WTC11 (cell line): Measurements from ENCODE around the gene TRIM65. TPM values are rescaled to one million over a fixed set of nuclear protein-coding genes. Genes with fewer than 3 reads are reported as not detected.

Experiments
- ATAC-seq: fragments of 200-7000 bp; cut with Tn5 transposase; 2 replicates; pipeline ENCODE4 v1.10.0; 2021; ENCODE audit warnings: mild to moderate bottlenecking, moderate library complexity
- CTCF ChIA-PET: fragments of 300-600 bp; sonication (Branson Sonifier 250); formaldehyde crosslinking; loops from one replicate; lab custom pipeline; 2021; ENCODE audit warnings: antibody characterized with exemption; lab: Charles Lee
- POLR2A ChIA-PET: fragments of 350-600 bp; sonication (Branson Sonifier 250); formaldehyde crosslinking; loops from one replicate; lab custom pipeline; 2021; ENCODE audit warnings: antibody characterized with exemption; lab: Charles Lee
- DNase-seq: peaks from one replicate; pipeline ENCODE4 v3.0.0; 2021; ENCODE audit warnings: low spot score
- H3K27ac Mint-ChIP-seq: 2 replicates; pipeline ENCODE4 v1.8.0; 2021; ENCODE audit warnings: mixed read lengths
- H3K27me3 Mint-ChIP-seq: 2 replicates; pipeline ENCODE4 v1.8.0; 2021; ENCODE audit warnings: low read depth, mild to moderate bottlenecking, moderate library complexity, mixed read lengths
- H3K36me3 Mint-ChIP-seq: 2 replicates; pipeline ENCODE4 v1.8.0; 2021; ENCODE audit warnings: mixed read lengths
- H3K4me1 Mint-ChIP-seq: 2 replicates; pipeline ENCODE4 v1.8.0; 2022; ENCODE audit warnings: mixed read lengths
- H3K4me3 Mint-ChIP-seq: 2 replicates; pipeline ENCODE4 v1.8.0; 2021; ENCODE audit warnings: mild to moderate bottlenecking, moderate library complexity, mixed read lengths
- H3K9me3 Mint-ChIP-seq: 2 replicates; pipeline ENCODE4 v1.8.0; 2021; ENCODE audit warnings: mixed read lengths
- ARID4B ChIP-seq: sonication (generic); formaldehyde crosslinking; IDR thresholded peaks from 2 replicates; pipeline ENCODE4 v1.8.0; 2023; ENCODE audit warnings: missing genetic modification reagents, mild to moderate bottlenecking, borderline replicate concordance
- CREB1 ChIP-seq: sonication (generic); formaldehyde crosslinking; IDR thresholded peaks from 2 replicates; pipeline ENCODE4 v1.8.0; 2023; ENCODE audit warnings: mild to moderate bottlenecking, missing genetic modification reagents
- E2F5 ChIP-seq: sonication (generic); formaldehyde crosslinking; IDR thresholded peaks from 2 replicates; pipeline ENCODE4 v1.8.1; 2022; ENCODE audit warnings: mild to moderate bottlenecking, moderate library complexity, missing genetic modification reagents
- ESRRA ChIP-seq: sonication (generic); formaldehyde crosslinking; IDR thresholded peaks from 2 replicates; pipeline ENCODE4 v1.8.1; 2022; ENCODE audit warnings: mild to moderate bottlenecking, missing genetic modification reagents, borderline replicate concordance
- GABPB1 ChIP-seq: sonication (generic); formaldehyde crosslinking; IDR thresholded peaks from 2 replicates; pipeline ENCODE4 v1.8.1; 2023; ENCODE audit warnings: mild to moderate bottlenecking, missing genetic modification reagents
- GRHL2 ChIP-seq: fragments of 250-450 bp; sonication (Bioruptor Pico); IDR thresholded peaks from 2 replicates; pipeline ENCODE4 v1.8.0; 2022; ENCODE audit warnings: mild to moderate bottlenecking, moderate library complexity; ENCODE audit not compliant: insufficient replicate concordance, severe bottlenecking
- HMGA2 ChIP-seq: fragments of 250-450 bp; sonication (Bioruptor Pico); IDR thresholded peaks from 2 replicates; pipeline ENCODE4 v1.4.0; 2021; ENCODE audit warnings: mild to moderate bottlenecking, moderate library complexity
- HMGXB4 ChIP-seq: sonication (generic); formaldehyde crosslinking; IDR thresholded peaks from 2 replicates; pipeline ENCODE4 v1.8.1; 2023; ENCODE audit warnings: mild to moderate bottlenecking, moderate library complexity, missing genetic modification reagents
- JUN ChIP-seq: sonication (generic); formaldehyde crosslinking; IDR thresholded peaks from 2 replicates; pipeline ENCODE4 v1.8.0; 2023; ENCODE audit warnings: mild to moderate bottlenecking, missing genetic modification reagents
- MAX ChIP-seq: sonication (generic); formaldehyde crosslinking; IDR thresholded peaks from 2 replicates; pipeline ENCODE4 v1.8.0; 2022; ENCODE audit warnings: mild to moderate bottlenecking, missing genetic modification reagents
- MYBL2 ChIP-seq: sonication (generic); formaldehyde crosslinking; IDR thresholded peaks from 2 replicates; pipeline ENCODE4 v1.8.1; 2023; ENCODE audit warnings: mild to moderate bottlenecking, moderate library complexity, missing genetic modification reagents
- NFATC4 ChIP-seq: fragments of 250-450 bp; sonication (Bioruptor Pico); IDR thresholded peaks from 2 replicates; pipeline ENCODE4 v1.9.0; 2021; ENCODE audit warnings: mild to moderate bottlenecking
- NR2C2 ChIP-seq: sonication (generic); formaldehyde crosslinking; IDR thresholded peaks from 2 replicates; pipeline ENCODE4 v1.8.0; 2022; ENCODE audit warnings: mild to moderate bottlenecking, missing genetic modification reagents
- PRRX2 ChIP-seq: fragments of 250-450 bp; sonication (Bioruptor Pico); IDR thresholded peaks from 2 replicates; pipeline ENCODE4 v1.8.0; 2021; ENCODE audit warnings: mild to moderate bottlenecking
- RORB ChIP-seq: fragments of 250-450 bp; sonication (Bioruptor Pico); IDR thresholded peaks from 2 replicates; pipeline ENCODE4 v1.9.0; 2021; ENCODE audit warnings: mild to moderate bottlenecking
- SMAD4 ChIP-seq: sonication (generic); formaldehyde crosslinking; IDR thresholded peaks from 2 replicates; pipeline ENCODE4 v1.8.0; 2022; ENCODE audit warnings: mild to moderate bottlenecking, missing genetic modification reagents
- TP53 ChIP-seq: sonication (generic); formaldehyde crosslinking; IDR thresholded peaks from 2 replicates; pipeline ENCODE4 v1.8.1; 2023; ENCODE audit warnings: mild to moderate bottlenecking, missing genetic modification reagents
- USF1 ChIP-seq: sonication (generic); formaldehyde crosslinking; IDR thresholded peaks from 2 replicates; pipeline ENCODE4 v1.8.0; 2022; ENCODE audit warnings: mild to moderate bottlenecking, missing genetic modification reagents
- ZMAT4 ChIP-seq: fragments of 250-450 bp; sonication (Bioruptor Pico); IDR thresholded peaks from 2 replicates; pipeline ENCODE4 v1.9.0; 2021; ENCODE audit warnings: mild to moderate bottlenecking
- ZNF219 ChIP-seq: sonication (generic); formaldehyde crosslinking; IDR thresholded peaks from 2 replicates; pipeline ENCODE4 v1.8.0; 2023; ENCODE audit warnings: missing genetic modification reagents, mild to moderate bottlenecking, borderline replicate concordance
- ZNF281 ChIP-seq: sonication (generic); formaldehyde crosslinking; IDR thresholded peaks from 2 replicates; pipeline ENCODE4 v1.8.0; 2023; ENCODE audit warnings: mild to moderate bottlenecking, missing genetic modification reagents
- ZNF416 ChIP-seq: fragments of 250-450 bp; sonication (Bioruptor Pico); IDR thresholded peaks from 2 replicates; pipeline ENCODE4 v1.9.0; 2021; ENCODE audit warnings: mild to moderate bottlenecking, inconsistent platforms
- ZNF671 ChIP-seq: fragments of 250-450 bp; sonication (Bioruptor Pico); IDR thresholded peaks from 2 replicates; pipeline ENCODE4 v1.8.0; 2021; ENCODE audit warnings: mild to moderate bottlenecking
- ZSCAN18 ChIP-seq: fragments of 250-450 bp; sonication (Bioruptor Pico); IDR thresholded peaks from 2 replicates; pipeline ENCODE4 v2.1.2; 2022; ENCODE audit warnings: mild to moderate bottlenecking, moderate library complexity
- total RNA-seq: library from RNA; stranded (reverse); gene quantifications from 3 replicates; pipeline ENCODE4 v1.2.3, GENCODE V29; 2021

TRIM65 gene
- total RNA-seq, 1 experiment from 2014 or later, result 56.4 TPM

- Mint-ChIP-seq H3K9me3 (no peaks in the 10 kb centered on the region), H3K4me3 (peak within 1 kb of the TSS; percentile 90), H3K27me3 (no peaks in the 10 kb centered on the region), H3K27ac (peak within 1 kb of the TSS; percentile 97), H3K4me1 (peaks cover 16% of the 10 kb centered on the region), H3K36me3 (peaks cover 2% of the 10 kb centered on the region)
- DNase-seq, result peak; percentile 97
- ChIA-PET CTCF (interaction anchor here (0.7 to 2.4 kb wide), 15 partner anchors 12 to 338 kb away, joined by 3 to 15 read pairs (median 4); partner anchors contain the start of genes ACOX1, CDK3, GALR2 and MRPL38), POLR2A (interaction anchor here (0.7 to 1.1 kb wide), 7 partner anchors 19 to 85 kb away, joined by 3 to 7 read pairs (median 5); partner anchors contain the start of genes ACOX1, MRPL38 and WBP2)
- ATAC-seq, result peak; percentile 98
- TF ChIP-seq NFATC4 (CRISPR knock-in tag) (peak; percentile 88), E2F5 (peak; percentile 92), GRHL2 (CRISPR knock-in tag) (no peak), ARID4B (CRISPR knock-in tag) (peak; percentile 52; the same call in 1 of the 2 replicates), CREB1 (peak; percentile 39; the same call in 1 of the 2 replicates), HMGXB4 (peak; percentile 77; the same call in 1 of the 2 replicates), HMGA2 (CRISPR knock-in tag) (no peak), RORB (CRISPR knock-in tag) (no peak), MAX (peak; percentile 78), PRRX2 (CRISPR knock-in tag) (0 out of 2 replicates have a peak, but pooled peaks have one; percentile 29), USF1 (CRISPR knock-in tag) (peak; percentile 33; the same call in 1 of the 2 replicates), ESRRA (CRISPR knock-in tag) (no peak), ZNF219 (peak; percentile 79), ZMAT4 (no peak), ZNF281 (0 out of 2 replicates have a peak, but pooled peaks have one; percentile 38), ZSCAN18 (CRISPR knock-in tag) (no peak), SMAD4 (0 out of 2 replicates have a peak, but pooled peaks have one; percentile 48), MYBL2 (CRISPR knock-in tag) (0 out of 2 replicates have a peak, but pooled peaks have one; percentile 80), ZNF671 (CRISPR knock-in tag) (peak; percentile 74; the same call in 1 of the 2 replicates), TP53 (CRISPR knock-in tag) (peak; percentile 38; the same call in 1 of the 2 replicates), NR2C2 (CRISPR knock-in tag) (no peak), GABPB1 (CRISPR knock-in tag) (0 out of 2 replicates have a peak, but pooled peaks have one; percentile 54), JUN (CRISPR knock-in tag) (0 out of 2 replicates have a peak, but pooled peaks have one; percentile 63), ZNF416 (CRISPR knock-in tag) (0 out of 2 replicates have a peak, but pooled peaks have one; percentile 36)
Observed at GRCh38 chr17:75940727-75941441, 44.1 kb upstream of the TRIM65 start, which contains the start of gene FBF1. Gene FBF1, minus strand, starts transcription at chr17:75941042. Its CDS starts 2,893 bp downstream, at chr17:75938149.
